Epidermal melanocyte (primary cell): Measurements from ENCODE around the gene CREG1.
A peak's percentile ranks its signal among the peaks of the same experiment; 100 is the strongest.
"Not testable (repeated sequence)": the region's sequence is repeated elsewhere in the genome, so short reads cannot be mapped to it uniquely, and the experiment has no call there.

Experiments
- DNase-seq: peaks from one replicate; pipeline ENCODE4 v3.0.0; 2011; ENCODE audit warnings: low spot score; ENCODE audit not compliant: insufficient read length

CREG1 gene

DNA sequence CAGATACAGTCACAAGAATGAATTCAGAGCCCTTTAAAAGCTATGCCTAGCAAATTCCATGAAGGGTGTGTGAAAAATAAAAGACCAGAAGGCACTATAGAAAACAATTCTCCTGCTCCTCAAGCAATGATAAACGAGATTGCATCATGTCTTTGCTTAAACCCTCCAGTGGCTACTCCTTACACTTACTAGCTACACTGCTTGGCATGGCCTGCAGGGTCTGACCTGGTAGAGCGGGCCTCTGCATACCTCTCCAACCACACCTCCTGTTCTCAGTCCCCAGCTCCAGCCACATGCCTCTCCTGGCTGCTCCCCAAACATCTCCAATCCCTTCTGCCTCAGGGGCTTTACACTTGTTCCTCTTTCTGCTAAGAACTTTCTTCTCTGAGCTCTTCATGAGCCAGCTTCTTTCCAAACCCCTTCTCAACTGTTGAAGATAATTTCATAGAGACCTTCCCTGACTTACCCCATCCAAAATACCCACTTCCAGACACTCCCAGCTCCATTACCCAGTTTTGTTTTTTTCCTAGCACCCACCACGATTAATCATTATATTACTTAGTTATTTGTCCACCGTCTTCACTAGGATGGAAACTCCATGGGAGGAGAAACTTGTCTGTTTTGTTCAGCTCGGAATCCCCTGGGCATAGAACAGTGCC is 11.2 kb upstream of the CREG1 start:
- DNase-seq, result no peak

DNA sequence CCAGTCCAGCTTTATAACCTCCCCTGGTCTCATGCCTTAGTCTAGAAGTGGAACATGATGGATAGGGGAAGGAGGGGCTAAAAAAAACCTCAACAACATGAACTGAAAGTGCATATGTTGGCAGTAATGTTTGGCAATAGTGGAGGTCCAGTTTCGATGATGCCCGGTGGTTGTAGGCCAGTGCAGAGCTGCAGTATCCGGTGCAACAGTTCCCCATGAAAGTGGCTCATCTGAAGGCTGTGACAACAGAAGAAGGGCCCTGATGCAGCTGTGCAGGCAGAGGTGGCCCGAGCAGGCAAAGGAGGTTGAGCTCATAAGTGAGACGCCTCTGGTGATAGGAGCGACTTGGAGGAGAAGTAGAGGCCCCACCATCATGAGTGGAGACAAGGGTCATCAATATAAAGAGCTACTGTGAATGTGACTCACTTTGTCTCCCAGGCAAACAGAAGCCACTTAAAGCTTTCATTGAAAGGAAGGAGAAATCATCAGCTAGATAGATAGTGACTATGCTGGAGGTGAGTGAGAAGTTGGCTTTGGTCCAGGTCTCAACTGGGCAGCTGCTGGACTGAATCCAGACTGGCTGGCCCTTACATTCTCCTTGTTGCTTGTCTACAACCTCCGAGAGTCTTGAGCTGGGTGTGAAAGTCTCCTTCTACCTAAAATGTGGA is 10.2 kb upstream of the CREG1 start:
- DNase-seq, result no peak

DNA sequence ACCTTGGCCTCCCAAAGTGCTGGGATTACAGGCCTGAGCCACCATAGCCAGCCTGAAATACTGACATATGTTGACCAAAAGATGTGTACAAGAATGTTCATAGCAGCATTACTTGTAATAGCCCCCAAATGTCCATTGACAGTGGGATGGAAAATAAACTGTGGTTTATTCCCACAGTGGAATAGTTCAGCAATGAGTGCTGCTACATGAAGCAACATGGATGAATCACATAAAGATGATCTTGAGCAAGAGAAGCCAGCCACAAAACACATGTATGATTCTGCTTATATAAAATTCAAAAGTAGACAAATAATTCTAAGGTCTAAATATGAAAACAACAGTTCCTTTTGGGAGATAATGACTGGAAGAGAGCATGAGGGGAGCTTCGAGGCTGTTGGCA is 9.1 kb upstream of the CREG1 start:
- no peak for DNase-seq

DNA sequence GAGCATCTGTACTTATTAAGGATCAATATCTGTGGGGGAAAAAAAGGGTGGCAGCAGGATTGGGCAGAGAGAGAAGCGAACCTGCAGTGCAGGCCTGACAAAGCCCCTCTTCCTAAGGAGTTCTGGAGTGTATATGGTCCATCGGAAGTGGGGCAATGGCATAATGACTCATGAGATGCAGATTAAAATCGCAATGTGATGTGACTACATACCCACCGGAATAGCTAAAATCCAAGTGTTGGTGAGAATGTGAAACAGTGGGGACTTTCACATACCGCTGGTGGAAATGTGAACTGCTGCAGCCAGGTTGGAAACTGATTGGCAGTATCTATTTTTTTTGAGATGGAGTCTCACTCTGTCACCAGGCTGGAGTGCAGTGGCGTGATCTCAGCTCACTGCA is 8.2 kb upstream of the CREG1 start:
- DNase-seq, result no peak

DNA sequence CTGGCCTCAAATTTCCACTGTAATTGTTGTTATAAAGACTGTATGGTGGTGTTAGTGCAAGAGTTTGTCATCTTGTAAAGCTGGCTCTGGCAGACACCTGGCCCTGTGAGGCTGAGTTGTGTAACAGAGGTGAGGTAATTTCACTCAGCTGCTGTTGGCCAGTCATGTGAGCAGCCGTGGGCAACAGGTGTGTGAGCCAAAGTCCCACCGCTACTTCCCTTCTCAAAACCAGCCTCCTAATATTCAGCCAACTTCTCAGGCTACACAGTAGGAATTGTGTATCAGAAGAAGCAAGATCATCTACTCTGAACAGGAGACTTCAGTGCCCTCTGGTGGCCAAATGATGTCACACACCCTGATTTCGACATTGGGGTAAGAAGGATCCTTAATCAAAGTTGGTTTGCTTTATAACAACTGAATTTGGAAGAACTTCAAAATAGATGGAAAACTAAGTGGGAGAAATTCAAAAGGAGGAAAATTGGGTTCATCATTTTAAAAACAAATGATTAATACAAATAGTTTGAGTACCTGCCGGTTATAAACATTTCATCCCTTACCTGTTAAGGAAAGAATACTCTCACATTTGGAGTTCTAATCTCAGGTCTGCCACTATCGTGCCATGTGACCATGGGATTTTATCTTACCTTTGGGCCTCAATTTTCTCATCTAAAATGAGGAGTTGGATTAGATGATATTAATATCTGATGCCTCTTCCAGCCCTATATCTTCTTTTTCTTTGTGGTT is 2.6 kb upstream of the CREG1 start:
- DNase-seq, result peak; percentile 65

DNA sequence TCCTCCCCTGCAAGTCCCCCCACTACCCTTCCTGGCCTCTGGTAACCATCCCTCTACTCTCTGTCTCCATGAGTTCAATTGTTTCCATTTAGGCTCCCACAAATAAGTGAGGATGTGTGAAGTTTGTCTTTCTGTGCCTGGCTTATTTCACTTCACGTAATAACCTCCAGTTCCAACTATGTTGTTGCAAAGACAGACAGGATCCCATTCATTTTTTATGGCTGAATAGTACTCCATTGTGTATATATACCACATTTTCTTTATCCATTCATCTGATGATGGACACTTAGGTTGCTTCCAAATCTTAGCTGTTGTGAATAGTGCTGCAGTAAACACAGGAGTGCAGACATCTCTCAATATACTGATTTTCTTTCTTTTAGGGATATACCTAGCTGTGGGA is 1.5 kb upstream of the CREG1 start:
- not testable (repeated sequence) for DNase-seq

DNA sequence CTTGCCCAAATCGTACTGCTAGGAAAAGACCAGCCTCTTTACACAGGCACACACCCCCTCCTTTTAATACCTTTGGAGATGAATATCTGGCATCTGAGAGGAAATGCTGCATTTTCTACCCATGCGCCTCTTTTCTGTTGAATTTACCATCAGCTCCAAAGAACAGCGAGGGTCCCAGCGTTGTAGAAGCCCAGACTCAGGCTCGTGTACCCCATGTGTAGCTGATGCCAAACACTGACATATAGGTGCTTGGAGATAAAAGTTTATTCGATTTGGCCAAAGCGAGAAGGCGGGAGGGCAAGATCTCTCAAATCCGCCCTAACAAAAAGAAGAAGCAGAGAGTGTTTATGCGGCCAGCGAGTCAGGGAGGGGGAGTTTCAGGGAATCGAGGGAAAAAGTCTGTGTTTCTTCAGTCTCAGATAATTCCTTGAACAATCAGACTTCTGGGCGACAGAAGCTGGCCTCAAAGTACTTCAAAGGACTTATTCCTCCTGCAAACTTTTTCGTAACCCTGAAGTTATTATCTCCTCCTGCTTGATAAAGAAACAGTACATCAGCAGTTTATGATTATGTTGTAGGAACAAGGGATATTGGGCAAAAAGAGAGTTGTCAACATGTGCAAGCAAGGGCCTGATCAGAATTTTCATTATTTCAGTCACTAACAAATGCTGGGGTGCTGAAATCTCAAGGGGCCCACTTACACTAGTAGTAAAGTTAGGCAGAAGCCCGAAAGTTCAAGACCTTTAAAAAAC is 642 bp upstream of the CREG1 start:
- DNase-seq, result no peak

DNA sequence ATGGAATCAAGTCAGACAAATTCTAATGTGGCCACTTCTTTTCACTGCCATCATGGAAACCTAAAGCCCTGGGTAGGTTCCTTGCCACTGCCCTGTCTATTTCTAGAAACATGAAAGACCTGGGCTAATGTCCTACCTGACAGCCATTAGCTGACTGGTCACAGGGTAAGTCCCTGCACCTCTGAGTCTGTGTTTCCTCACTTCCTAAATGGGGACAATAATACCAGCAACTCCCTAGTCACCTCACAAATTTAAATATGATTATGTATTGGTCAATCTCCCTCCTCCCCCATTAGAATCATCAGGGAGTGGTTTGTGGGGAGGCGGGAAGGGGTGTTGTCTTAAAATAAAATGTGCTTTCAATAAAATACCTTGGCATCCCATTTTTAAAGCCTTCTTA is 2.2 kb downstream of the CREG1 start:
- no peak for DNase-seq

DNA sequence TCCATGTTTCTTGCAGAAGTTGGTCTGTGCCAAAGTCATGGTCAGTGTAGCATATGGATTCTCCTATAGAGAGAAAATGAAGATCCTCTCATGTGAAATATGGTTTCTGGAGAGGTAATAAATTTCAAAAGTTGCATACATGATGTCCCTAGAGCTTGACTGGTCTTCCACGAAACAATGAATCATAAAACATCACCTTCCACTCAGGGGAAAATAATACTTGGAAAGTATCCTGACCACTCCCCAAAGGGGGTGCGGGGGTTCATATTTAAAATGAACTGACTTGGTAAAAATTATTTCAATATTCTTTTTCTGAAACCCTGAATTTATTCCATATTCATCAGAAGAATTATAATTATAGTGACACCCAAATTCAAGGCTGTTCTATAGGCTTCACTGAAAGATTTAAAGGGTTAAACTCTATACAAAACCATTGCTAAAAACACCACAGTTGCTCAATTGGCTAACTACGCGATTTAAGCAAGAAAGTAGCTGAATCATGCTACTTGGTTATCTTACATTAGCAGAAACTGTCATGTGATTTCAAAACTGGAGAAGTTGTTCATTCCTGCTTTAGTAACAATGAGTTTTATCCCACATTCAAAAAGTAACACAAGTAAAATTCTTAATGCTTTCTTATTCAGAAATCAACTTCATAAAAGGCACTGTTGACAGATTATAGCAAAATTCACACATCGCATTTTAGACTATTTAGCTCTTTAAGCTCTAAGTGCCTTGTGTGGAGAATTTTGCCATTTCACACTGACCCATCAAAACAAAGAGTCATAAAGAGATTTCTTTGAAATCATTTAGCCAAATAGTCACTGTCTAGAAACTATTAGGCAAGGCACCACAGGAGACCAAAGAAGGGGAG is 5.3 kb downstream of the CREG1 start:
- DNase-seq, result no peak

DNA sequence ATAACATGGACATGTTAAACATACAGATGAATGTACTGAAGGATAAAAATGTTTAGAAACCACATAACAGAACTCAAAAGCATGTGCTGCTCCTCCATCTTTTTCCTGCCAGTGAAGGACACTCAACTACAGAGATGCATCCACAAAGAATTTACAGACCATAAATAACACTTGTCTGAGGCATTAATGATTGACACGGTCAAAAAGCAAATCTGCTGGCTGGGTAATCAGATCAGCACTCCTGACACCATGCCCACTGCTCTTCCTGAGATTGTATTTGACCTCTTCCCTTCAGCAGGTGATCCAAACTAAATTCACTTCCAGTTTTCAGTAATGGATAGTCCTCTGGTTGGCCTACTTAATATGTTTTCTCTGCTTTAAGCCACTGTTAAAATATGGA is 6.6 kb downstream of the CREG1 start:
- DNase-seq, result no peak

DNA sequence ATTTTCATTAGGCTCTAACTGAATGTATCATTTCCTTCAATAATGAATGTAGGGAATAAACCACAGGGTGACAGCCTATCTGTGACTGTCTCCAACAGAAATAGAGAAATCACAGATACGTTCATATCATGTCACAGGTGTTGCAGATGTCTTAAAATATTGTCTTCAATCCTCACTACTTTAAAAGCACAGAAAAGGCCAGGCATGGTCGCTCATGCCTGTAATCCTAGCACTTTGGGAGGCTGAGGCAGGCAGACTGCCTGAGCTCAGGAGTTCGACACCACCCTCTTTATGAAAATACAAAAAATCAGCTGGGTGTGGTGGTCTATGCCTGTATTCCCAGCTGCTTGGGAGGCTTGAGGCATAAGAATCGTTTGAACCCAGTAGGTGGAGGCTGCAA is 8.2 kb downstream of the CREG1 start:
- no peak for DNase-seq

DNA sequence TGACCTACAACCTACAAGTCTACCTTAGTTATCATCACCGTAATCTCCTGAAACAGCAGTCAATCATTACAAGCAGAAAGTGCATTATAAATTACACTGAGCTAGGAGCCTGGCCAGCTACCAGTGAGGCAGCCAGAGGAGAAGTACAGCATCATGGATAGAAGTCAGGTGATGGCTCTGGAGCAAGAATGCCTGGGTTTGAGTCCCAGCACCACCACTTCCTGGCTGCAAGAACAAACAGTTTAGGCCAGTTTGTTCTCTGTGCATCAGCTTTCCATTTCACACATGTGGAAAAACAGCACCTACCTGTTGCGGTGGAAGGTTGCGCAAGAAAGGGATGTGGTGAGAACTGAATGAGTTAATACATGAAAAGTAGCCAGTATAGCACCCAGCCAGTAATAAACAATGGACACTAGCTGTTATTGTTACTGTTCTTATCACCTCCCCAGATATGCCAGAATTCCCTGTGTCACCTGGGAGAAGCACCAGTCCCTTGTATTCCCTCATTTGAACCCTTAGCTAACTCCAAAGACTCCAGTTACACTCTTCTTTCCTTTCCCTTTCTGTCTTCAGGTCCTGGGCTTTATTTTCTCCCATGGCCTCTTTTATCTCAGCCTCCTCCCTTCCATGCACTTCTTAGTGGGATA is 9.0 kb downstream of the CREG1 start:
- DNase-seq, result no peak

DNA sequence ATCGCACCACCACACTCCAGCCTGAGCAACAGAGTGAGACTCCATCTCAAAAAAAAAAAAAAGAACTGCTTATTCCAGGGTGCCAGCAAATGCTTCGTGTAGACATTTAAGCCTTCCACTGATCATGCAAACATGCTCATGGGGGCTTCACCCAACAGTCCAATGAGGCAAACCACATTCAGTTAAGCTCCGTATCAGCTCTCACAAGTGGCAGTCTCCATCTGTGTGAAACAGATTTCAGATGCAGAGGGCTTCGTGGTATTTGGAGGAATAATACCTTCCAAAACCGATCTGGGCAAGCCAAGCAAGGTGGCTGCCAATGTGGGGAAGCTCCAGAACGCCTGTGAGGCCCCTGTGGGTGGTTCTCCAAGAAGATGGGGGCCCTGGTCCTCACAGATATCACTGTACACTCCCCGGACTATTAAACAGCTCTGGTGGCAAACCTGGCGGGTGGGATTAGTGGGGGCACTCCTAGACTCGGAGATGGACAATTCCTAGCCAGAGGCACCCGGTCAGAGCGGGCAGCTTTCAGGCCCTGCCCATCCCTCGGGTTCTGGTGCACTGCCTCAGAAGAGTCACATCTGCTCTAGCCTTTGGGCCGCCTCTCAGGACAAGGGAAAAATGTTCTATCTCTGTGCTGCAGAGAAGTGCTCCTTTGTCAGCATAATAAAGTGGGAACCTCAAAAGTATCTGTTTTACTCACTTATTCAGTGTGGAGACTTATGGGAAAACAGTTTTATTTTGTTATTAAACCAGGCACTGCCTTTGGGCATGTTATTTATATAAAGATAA is 10.2 kb downstream of the CREG1 start:
- no peak for DNase-seq

DNA sequence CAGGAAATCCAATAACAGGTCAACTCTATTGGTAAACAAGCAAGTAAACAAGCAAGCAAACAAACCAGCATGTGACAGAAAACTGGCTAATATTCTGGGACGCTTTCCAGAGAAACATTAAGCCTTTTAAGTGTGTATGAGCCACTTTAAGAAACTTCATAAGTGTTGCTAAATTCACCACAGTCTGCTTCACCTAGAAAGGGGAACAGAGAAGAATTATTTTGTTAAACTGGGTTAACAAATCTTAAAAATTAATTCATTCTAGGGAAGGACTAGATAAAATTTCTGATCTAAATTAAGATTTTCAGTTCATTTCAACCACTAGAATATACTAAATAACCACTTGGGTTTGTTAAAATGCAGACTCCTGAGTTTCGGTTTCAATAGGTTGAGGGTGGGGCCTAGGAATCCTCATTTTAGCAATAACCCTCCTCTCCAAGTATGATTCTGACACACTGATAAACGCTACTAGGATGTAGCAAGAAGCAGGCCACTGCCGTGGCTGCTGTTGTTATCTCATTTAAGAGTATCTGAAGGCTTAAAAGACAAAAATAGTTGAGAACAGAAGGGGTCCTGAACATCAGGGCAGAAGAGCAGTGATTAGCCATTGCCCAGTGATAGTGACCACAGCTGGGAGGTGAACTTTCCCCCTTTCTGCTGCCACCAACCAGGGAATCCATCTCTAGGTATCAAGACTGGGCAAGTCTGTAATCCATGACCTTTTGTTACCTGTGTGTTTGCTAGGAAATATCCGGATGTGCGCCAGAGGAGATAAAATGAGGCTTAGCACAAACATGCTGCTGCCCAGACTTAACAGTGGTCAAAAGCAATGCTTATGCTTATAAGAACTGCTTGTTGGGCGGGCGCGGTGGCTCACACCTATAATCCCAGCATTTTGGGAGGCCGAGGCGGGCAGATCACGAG is 11.2 kb downstream of the CREG1 start:
- no peak for DNase-seq

DNA sequence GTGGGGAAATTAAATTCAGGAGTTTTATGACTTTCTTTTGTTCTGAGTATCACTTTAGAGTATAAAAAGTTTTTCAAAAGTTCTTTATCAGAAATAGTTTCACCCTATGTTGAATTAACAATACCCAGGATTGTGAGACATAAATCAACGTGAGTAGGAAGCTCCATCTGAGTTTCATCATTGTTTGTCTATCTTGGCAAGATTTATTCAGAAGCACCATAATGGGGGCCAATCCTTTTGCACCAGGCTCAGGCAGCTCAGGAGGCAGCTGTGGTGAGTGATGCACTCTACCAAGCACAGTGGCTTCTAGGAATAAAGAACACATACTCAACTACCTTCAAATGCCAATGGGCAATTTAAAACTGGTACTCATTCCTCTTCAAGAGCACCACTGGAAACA is 12.0 kb downstream of the CREG1 start:
- DNase-seq, result no peak

DNA sequence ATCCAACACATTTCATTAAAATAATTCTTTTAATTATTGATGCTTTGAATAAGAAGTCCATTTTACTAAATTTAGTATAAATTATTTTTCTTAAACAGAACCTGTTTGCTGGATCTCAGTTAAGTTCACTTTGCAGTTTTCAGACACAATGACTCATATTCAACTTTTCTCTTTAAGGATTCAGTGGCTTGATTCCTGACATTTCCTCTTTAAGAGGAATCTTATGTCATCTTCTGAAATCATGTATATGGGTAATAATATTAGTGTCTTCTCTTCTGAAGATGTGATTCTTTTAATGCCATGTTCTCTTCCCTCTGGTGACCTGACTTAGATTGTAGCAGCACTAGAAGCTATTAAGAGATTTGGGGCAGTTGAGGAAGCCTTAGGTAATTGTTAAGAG is 12.6 kb downstream of the CREG1 start:
- DNase-seq, result no peak

DNA sequence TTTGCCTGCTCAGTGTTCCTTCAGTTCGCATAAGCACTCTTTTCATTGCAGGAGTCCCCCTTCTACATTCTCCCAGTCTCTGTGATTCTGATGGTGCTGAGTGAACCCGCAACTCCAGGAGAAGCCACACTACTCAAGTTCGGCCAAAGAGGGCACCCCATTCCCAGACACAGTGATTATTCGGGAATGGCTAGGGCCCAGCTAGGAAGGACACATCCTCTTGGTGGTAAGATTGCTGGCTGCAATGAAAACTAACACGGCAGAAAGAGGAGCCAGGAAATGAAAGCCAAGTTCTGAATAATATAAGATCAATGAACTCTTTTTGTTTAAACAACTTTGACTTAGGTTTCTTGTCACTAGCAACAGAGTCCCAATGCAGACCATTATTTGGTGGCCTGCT is 14.9 kb downstream of the CREG1 start:
- no peak for DNase-seq

DNA sequence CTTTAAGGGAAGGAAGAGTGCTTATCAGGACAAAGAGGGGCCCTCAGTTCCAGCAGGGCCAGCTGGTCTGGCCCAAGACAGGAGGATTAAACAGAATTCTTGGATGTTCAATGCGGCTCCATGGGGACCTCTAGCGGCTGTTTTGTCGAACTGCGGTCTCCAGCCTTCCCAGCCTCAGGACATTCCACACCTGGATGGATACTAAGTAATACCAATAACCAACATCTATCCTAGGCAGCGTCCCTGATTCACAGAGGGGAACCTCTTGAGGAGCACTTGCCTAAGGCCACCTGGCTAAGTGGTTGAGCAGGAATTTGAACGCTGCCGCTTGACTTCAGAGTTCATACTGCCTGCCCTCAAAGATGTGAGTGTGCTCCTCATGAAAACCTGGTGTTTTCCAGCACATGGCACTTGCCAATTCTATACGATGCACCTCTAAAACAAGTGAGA is 19.7 kb downstream of the CREG1 start:
- DNase-seq, result peak; percentile 66
